Sigmoid colon (tissue), 7 donors: ENCODE measurements around the gene STK39. TPM values are rescaled to one million over a fixed set of nuclear protein-coding genes. Genes with fewer than 3 reads are reported as not detected.

ENCODE experiments used
- DNase-seq: peaks from one replicate; pipeline ENCODE4 v3.0.0-alpha.2; 2019
- H3K27ac ChIP-seq, 4 donors: fragments of 200-600 bp; sonication (generic); one replicate each; pipeline ENCODE4 v1.5.1; 2016 to 2019; ENCODE audit warnings: mild to moderate bottlenecking in 1 of 4
- H3K27me3 ChIP-seq, 3 donors: fragments of 200-600 bp; sonication (generic); one replicate each; pipeline ENCODE4 v1.5.1; 2019; ENCODE audit warnings: mild to moderate bottlenecking in 1 of 3
- H3K36me3 ChIP-seq, 4 donors: fragments of 200-600 bp; sonication (generic); one replicate each; pipeline ENCODE4 v1.5.1; 2016 to 2019
- H3K4me1 ChIP-seq, 4 donors: fragments of 200-600 bp; sonication (generic); one replicate each; pipeline ENCODE4 v1.5.1; 2017 to 2019
- H3K4me3 ChIP-seq, 4 donors: fragments of 200-600 bp; sonication (generic); one replicate each; pipeline ENCODE4 v1.5.1; 2017 to 2019; ENCODE audit warnings: mild to moderate bottlenecking in 2 of 4, moderate library complexity in 1 of 4
- H3K9me3 ChIP-seq, 4 donors: fragments of 200-600 bp in 3 of 4; sonication (generic) in 3 of 4; one replicate each; pipeline versions ENCODE4 v1.5.1 to v1.6.1; 2013 to 2019
- CTCF ChIP-seq, 4 experiments: fragments of 450-650 bp in 3 of 4; fragments of 200-600 bp in 1 of 4; IDR thresholded peaks; one replicate each; pipeline ENCODE4 v1.5.1; 2016 to 2019; ENCODE audit warnings: antibody characterized with exemption in 4 of 4, mild to moderate bottlenecking in 3 of 4, moderate library complexity in 2 of 4
- EP300 ChIP-seq, 4 donors: sonication (generic); formaldehyde crosslinking; IDR thresholded peaks; one replicate each; pipeline ENCODE4 v1.6.1; 2017; ENCODE audit warnings: antibody characterized with exemption in 4 of 4
- POLR2A ChIP-seq, 2 donors: fragments of 450-650 bp; IDR thresholded peaks; one replicate each; pipeline ENCODE4 v1.6.1; 2016; ENCODE audit warnings: antibody characterized with exemption in 2 of 2, mild to moderate bottlenecking in 2 of 2, moderate library complexity in 2 of 2
- POLR2AphosphoS5 ChIP-seq, 4 donors: sonication (generic); formaldehyde crosslinking; IDR thresholded peaks; one replicate each; pipeline ENCODE4 v1.6.1; 2017; ENCODE audit warnings: antibody characterized with exemption in 4 of 4
- WGBS, 2 donors: extraction: QIAGEN DNeasy Blood & Tissue Kit; methylation state at CpG; one replicate each; pipeline ENCODE4 v1.1.7; 2013; 5-methylcytosine and 5-hydroxymethylcytosine counted together
- intact Hi-C: fragments of 100-400 bp; cut with DNase I; formaldehyde crosslinking; loops from one replicate; pipeline ENCODE4 v1.15.1; 2023
- polyA plus RNA-seq, 3 donors: library from polyadenylated mRNA; stranded (reverse); fragments of 200-250 nt; gene quantifications; one replicate each; pipeline ENCODE4 v1.2.3, GENCODE V29; 2013
- total RNA-seq, 4 donors: library from RNA; depleted of rRNA; stranded (reverse); fragments of >200 nt; gene quantifications; one replicate each; pipeline ENCODE4 v1.1.0, GENCODE V29; 2016
- donor health status: healthy with polysubstance abuse.
- donor health status: Bipolar disorder and iron deficiency.
- donor health status: healthy.

STK39 gene
- total and polyA plus RNA-seq, 7 donors = 13.4 to 44.9 (median 24.1) TPM

GRCh38 chr2:168254158-168254935 is 7.0 kb upstream of the STK39 start:
- H3K27me3 ChIP-seq = no peaks in the 10 kb centered on the region
- no peak overlapping the region for H3K4me3 ChIP-seq
- no peaks in the 10 kb centered on the region for H3K9me3 ChIP-seq
- DNase-seq = no peak
- 69 to 79% methylated on average over 3 of the region's 3 CpGs for WGBS, 2 donors
- no peaks in the 10 kb centered on the region for H3K4me1 ChIP-seq
- no peak for TF ChIP-seq EP300 (IDR thresholded peaks at IDR 0.05)
- TF ChIP-seq POLR2A (IDR thresholded peaks at IDR 0.05) = no peak
- no peak for TF ChIP-seq POLR2AphosphoS5 (IDR thresholded peaks at IDR 0.05)
- no peak for TF ChIP-seq CTCF (IDR thresholded peaks at IDR 0.05)
- intact Hi-C loops = no loop called here
- H3K36me3 ChIP-seq = no peaks in the 10 kb centered on the region
- no peak overlapping the region for H3K27ac ChIP-seq

GRCh38 chr2:168253379-168253778 is 6.0 kb upstream of the STK39 start:
- H3K27ac ChIP-seq = no peak overlapping the region
- no peaks in the 10 kb centered on the region for H3K9me3 ChIP-seq
- WGBS, 2 donors = 76 to 81% methylated on average over 2 of the region's 2 CpGs
- no peak overlapping the region for H3K4me3 ChIP-seq
- no peaks in the 10 kb centered on the region for H3K27me3 ChIP-seq
- DNase-seq = no peak
- H3K36me3 ChIP-seq = no peaks in the 10 kb centered on the region
- intact Hi-C loops = no loop called here
- no peak for TF ChIP-seq EP300 (IDR thresholded peaks at IDR 0.05)
- no peak for TF ChIP-seq CTCF (IDR thresholded peaks at IDR 0.05)
- no peak for TF ChIP-seq POLR2AphosphoS5 (IDR thresholded peaks at IDR 0.05)
- no peak for TF ChIP-seq POLR2A (IDR thresholded peaks at IDR 0.05)
- H3K4me1 ChIP-seq = peaks cover 0 to under 1% (median 0%) of the 10 kb centered on the region in 4 donors

- no peak for TF ChIP-seq CTCF (IDR thresholded peaks at IDR 0.05)
- TF ChIP-seq POLR2A (IDR thresholded peaks at IDR 0.05) = no peak
- TF ChIP-seq EP300 (IDR thresholded peaks at IDR 0.05) = no peak
- no peak for TF ChIP-seq POLR2AphosphoS5 (IDR thresholded peaks at IDR 0.05)
- no peaks in the 10 kb centered on the region for H3K27me3 ChIP-seq
- no peak overlapping the region for H3K27ac ChIP-seq
- no peaks in the 10 kb centered on the region for H3K9me3 ChIP-seq
- H3K4me3 ChIP-seq = no peak overlapping the region
- DNase-seq = no peak
- intact Hi-C loops = no loop called here
- peaks cover 0 to 5% (median 2%) of the 10 kb centered on the region in 4 donors for H3K4me1 ChIP-seq
- H3K36me3 ChIP-seq = no peaks in the 10 kb centered on the region
Observed at GRCh38 chr2:168252976-168253375, 5.6 kb upstream of the STK39 start.

GRCh38 chr2:168246483-168247340 is 683 bp downstream of the STK39 start:
- peaks cover 0 to 33% (median 23%) of the 10 kb centered on the region in 4 donors for H3K4me1 ChIP-seq
- no peaks in the 10 kb centered on the region for H3K27me3 ChIP-seq
- peak overlapping the region; percentile 81 to 91 (median 84) for H3K27ac ChIP-seq
- whole genome bisulfite sequencing, 2 donors = 0 to 1% methylated on average over 95 of the region's 95 CpGs
- H3K36me3 ChIP-seq = no peaks in the 10 kb centered on the region
- intact Hi-C loops = loop anchor here (2.0 to 10.0 kb wide), 4 partner anchors 36 to 458 kb away; partner anchors contain the start of gene CERS6
- no peaks in the 10 kb centered on the region for H3K9me3 ChIP-seq
- peak; percentile 76 for DNase-seq
- peak overlapping the region; percentile 59 to 89 (median 87) for H3K4me3 ChIP-seq
- TF ChIP-seq POLR2AphosphoS5 (IDR thresholded peaks at IDR 0.05) (no peak), CTCF (IDR thresholded peaks at IDR 0.05) (peak in 2 of 4 experiments; percentile 20 to 38)
